Esophagus muscularis mucosa (tissue), 3 donors: Measurements from ENCODE around the gene SLC24A4.

Experiments used
- CTCF ChIP-seq, 3 experiments: fragments of 200-600 bp in 2 of 3; fragments of 450-650 bp in 1 of 3; sonication (generic) in 2 of 3; IDR thresholded peaks; one replicate each; pipeline ENCODE4 v1.5.1; 2017 to 2019; ENCODE audit warnings: antibody characterized with exemption in 3 of 3, mild to moderate bottlenecking in 2 of 3, moderate library complexity in 1 of 3
- POLR2AphosphoS5 ChIP-seq, 2 donors: sonication (generic); formaldehyde crosslinking; IDR thresholded peaks; one replicate each; pipeline ENCODE4 v1.6.1; 2017; ENCODE audit warnings: antibody characterized with exemption in 2 of 2

- TF ChIP-seq CTCF (IDR thresholded peaks at IDR 0.05) (no peak), POLR2AphosphoS5 (IDR thresholded peaks at IDR 0.05) (no peak)
Measured at GRCh38 chr14:92484132-92484823, 161.3 kb downstream of the SLC24A4 start.
